Body of pancreas (tissue), 4 donors: ENCODE results near the gene KIF24. TPM values are rescaled to one million over a fixed set of nuclear protein-coding genes. Genes with fewer than 3 reads are reported as not detected.

ENCODE experiments used
- ATAC-seq: fragments of 150-250 bp; one replicate; pipeline ENCODE4 v1.9.1; 2016
- DNase-seq, 4 donors: peaks; one replicate each; pipeline ENCODE4 v3.0.0-alpha.2; 2019
- H3K27ac ChIP-seq, 4 donors: fragments of 200-600 bp; sonication (generic); 1 replicate in 3 of 4; 2 replicates in 1 of 4; pipeline versions ENCODE4 v1.5.1 to v1.6.1; 2016 to 2019; ENCODE audit warnings: mild to moderate bottlenecking in 1 of 4, mixed read lengths in 1 of 4, moderate library complexity in 1 of 4
- H3K27me3 ChIP-seq, 2 donors: fragments of 200-600 bp; sonication (generic); one replicate each; pipeline ENCODE4 v1.6.0; 2016; ENCODE audit warnings: mild to moderate bottlenecking in 1 of 2
- H3K36me3 ChIP-seq, 2 donors: fragments of 200-600 bp; sonication (generic); replicated peaks in 1 of 2; 2 replicates each; pipeline ENCODE4 v1.5.1; 2016; ENCODE audit warnings: low read depth in 2 of 2; ENCODE audit not compliant: insufficient read depth in 1 of 2
- H3K4me1 ChIP-seq: fragments of 200-600 bp; sonication (generic); one replicate; pipeline ENCODE4 v1.6.0; 2016
- H3K4me3 ChIP-seq, 2 donors: fragments of 200-600 bp; sonication (generic); 1 replicate in 1 of 2; 2 replicates in 1 of 2; pipeline ENCODE4 v1.5.1; 2016 to 2019
- H3K9me3 ChIP-seq, 3 donors: fragments of 200-600 bp; sonication (generic); 1 replicate in 2 of 3; 2 replicates in 1 of 3; pipeline ENCODE4 v1.5.1; 2016
- POLR2A ChIP-seq, 3 donors: fragments of 450-650 bp; IDR thresholded peaks; one replicate each; pipeline ENCODE4 v1.6.1; 2016; ENCODE audit warnings: antibody characterized with exemption in 3 of 3, mild to moderate bottlenecking in 2 of 3
- WGBS, 2 donors: methylation state at CpG; one replicate each; pipeline ENCODE4 v1.1.5; 2017; 5-methylcytosine and 5-hydroxymethylcytosine counted together
- intact Hi-C: fragments of 100-400 bp; cut with DNase I; formaldehyde crosslinking; loops from one replicate; pipeline ENCODE4 v1.15.1; 2023
- total RNA-seq, 2 donors: library from RNA; depleted of rRNA; stranded (reverse); fragments of >200 nt; gene quantifications; one replicate each; pipeline ENCODE4 v1.1.0, GENCODE V29; 2016
- TF ChIP-seq, protein P1 (sequence below), 7 experiments: fragments of 450-650 bp in 4 of 7; fragments of 200-600 bp in 3 of 7; sonication (generic) in 3 of 7; IDR thresholded peaks; one replicate each; pipeline ENCODE4 v1.5.1; 2016 to 2019; ENCODE audit warnings: antibody characterized with exemption in 7 of 7

Gene KIF24
- total RNA-seq, 2 donors from 2014 or later = 0.26 to 0.33 TPM

DNA sequence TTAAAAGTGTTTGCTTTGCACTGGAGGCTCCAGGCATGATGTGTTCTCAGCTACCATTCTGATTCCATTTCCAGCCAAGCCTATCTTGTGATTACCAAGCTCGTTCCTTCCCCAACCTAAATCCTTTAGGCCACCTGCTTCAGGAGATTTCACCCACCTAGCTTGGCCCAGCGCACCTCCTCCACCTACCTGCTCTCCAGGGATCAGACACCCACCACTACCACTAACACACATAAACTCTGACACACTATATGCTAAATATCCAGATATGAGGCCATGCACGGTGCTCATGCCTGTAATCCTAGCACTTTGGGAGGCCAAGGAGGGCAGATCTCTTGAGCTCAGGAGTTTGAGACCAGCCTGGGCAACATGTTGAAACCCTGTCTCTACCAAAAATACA is 45.3 kb upstream of the KIF24 start:
- TF ChIP-seq, protein P1, sequence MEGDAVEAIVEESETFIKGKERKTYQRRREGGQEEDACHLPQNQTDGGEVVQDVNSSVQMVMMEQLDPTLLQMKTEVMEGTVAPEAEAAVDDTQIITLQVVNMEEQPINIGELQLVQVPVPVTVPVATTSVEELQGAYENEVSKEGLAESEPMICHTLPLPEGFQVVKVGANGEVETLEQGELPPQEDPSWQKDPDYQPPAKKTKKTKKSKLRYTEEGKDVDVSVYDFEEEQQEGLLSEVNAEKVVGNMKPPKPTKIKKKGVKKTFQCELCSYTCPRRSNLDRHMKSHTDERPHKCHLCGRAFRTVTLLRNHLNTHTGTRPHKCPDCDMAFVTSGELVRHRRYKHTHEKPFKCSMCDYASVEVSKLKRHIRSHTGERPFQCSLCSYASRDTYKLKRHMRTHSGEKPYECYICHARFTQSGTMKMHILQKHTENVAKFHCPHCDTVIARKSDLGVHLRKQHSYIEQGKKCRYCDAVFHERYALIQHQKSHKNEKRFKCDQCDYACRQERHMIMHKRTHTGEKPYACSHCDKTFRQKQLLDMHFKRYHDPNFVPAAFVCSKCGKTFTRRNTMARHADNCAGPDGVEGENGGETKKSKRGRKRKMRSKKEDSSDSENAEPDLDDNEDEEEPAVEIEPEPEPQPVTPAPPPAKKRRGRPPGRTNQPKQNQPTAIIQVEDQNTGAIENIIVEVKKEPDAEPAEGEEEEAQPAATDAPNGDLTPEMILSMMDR (IDR thresholded peaks at IDR 0.05) = no peak
- no peak for TF ChIP-seq POLR2A (IDR thresholded peaks at IDR 0.05)
- no peak for DNase-seq
- Histone ChIP-seq H3K4me3 (no peak overlapping the region), H3K27me3 (no peaks in the 10 kb centered on the region), H3K9me3 (no peaks in the 10 kb centered on the region), H3K36me3 (peaks cover 9 to 16% of the 10 kb centered on the region in 2 donors), H3K4me1 (peaks cover 37% of the 10 kb centered on the region), H3K27ac (peak overlapping the region; percentile 65 to 90 (median 81))
- no peak for ATAC-seq
- WGBS, 2 donors = 28 to 49% methylated on average over 3 of the region's 3 CpGs
- intact Hi-C loops = loop anchor here (5.0 kb wide), 1 partner anchor 37 kb away; no protein-coding TSS in a partner anchor

DNA sequence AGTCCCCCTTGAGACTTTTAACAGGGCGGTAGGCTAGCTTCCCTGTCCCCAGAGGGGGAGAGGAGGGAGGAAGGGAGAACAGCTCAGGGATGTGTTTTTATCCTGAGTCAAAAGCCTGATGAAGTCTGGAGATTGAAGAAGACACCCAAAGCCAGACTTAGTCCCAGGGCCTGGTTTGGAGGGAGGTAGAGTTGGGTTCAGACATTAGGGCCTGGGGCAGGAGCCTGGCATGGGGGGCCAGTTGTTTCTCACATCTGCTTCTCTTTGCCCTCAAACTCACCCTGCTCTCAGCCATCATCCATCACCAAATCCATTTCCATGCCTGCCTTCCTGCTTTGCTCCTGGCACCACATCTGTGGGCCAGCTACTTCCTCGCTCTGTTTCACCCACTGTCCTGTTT is 44.7 kb upstream of the KIF24 start:
- TF ChIP-seq POLR2A (IDR thresholded peaks at IDR 0.05) = no peak
- TF ChIP-seq, protein P1 (IDR thresholded peaks at IDR 0.05) = no peak
- intact Hi-C loops = loop anchor here (5.0 kb wide), 1 partner anchor 36 kb away; no protein-coding TSS in a partner anchor
- ATAC-seq (no peak), DNase-seq (no peak)
- peaks cover 9 to 16% of the 10 kb centered on the region in 2 donors for H3K36me3 ChIP-seq
- H3K4me3 ChIP-seq = no peak overlapping the region
- no peaks in the 10 kb centered on the region for H3K9me3 ChIP-seq
- 86 to 92% methylated on average over 1 to 2 of the region's 2 CpGs for WGBS, 2 donors
- H3K4me1 ChIP-seq = peaks cover 31% of the 10 kb centered on the region
- H3K27me3 ChIP-seq = no peaks in the 10 kb centered on the region
- peak overlapping the region; percentile 65 to 90 (median 81) for H3K27ac ChIP-seq

DNA sequence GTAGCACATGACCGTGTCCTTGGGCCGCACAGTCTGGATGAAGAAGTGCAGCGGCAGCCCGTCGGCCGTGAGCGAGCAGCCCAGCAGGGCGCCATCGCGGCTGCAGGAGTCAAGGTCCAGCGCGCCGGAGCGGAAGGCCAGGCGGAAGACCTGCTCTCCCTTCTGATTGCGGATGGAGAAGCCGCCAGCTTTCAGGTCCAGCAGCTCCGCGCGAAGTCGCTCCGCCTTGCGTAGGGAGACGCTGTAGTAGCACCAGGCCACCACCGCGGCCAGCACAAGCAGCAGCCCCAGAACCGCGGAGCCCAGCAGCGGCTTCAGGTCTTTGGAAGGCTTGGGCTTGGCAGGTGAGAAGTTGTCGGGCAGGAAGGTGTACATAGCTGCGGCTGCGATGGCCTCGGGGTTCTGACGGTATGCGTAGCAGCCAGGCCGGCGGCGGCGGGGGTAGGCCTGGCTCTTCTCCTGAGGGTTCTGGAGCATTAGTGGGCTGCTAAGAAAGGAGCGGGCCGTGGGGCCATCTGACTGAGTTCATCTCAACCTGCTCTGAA is 43.5 kb upstream of the KIF24 start:
- H3K9me3 ChIP-seq = no peaks in the 10 kb centered on the region
- no peaks in the 10 kb centered on the region for H3K27me3 ChIP-seq
- intact Hi-C loops = loop anchor here (5.0 kb wide), 1 partner anchor 35 kb away; no protein-coding TSS in a partner anchor
- H3K4me3 ChIP-seq = no peak overlapping the region
- peak in 2 of 4 donors; percentile 30 to 34 for DNase-seq
- peaks cover 9 to 16% of the 10 kb centered on the region in 2 donors for H3K36me3 ChIP-seq
- peaks cover 29% of the 10 kb centered on the region for H3K4me1 ChIP-seq
- no peak for ATAC-seq
- no peak overlapping the region for H3K27ac ChIP-seq
- TF ChIP-seq, protein P1 (IDR thresholded peaks at IDR 0.05) = no peak
- WGBS, 2 donors = 85 to 90% methylated on average over 21 to 34 of the region's 41 CpGs

DNA sequence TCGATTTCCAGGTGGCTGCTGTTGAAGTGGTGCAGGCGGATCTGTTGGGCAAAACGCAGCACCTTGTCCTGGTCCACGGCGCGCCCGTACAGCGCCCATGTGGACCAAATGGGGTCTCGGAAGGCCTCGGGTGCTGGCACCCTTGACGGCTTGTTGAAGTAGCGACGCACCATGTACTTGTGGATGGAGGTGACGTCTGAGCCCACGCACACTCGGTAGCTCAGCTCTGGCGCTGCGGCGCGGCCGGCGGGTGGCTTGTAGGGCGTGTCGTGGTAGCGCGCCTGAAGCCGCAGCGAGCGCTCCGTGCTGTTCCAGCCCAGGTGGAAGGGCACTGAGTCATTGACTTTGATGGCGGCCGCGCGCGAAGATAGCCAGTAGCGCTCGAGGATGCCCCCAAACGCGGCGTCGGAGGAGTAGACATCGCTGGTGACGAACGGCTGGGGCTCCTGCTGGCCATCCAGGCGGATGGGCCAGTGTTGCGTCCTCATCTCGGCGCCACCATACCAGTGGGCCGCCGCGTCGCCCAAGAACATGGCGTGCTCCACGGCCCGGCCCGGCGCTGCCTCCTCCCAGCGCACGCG is 42.9 kb upstream of the KIF24 start:
- Histone ChIP-seq H3K4me3 (no peak overlapping the region), H3K36me3 (peaks cover 9 to 16% of the 10 kb centered on the region in 2 donors), H3K9me3 (no peaks in the 10 kb centered on the region), H3K27ac (no peak overlapping the region), H3K4me1 (peaks cover 29% of the 10 kb centered on the region), H3K27me3 (no peaks in the 10 kb centered on the region)
- intact Hi-C loops = loop anchor here (5.0 kb wide), 1 partner anchor 35 kb away; no protein-coding TSS in a partner anchor
- TF ChIP-seq, protein P1 (IDR thresholded peaks at IDR 0.05) = no peak
- no peak for TF ChIP-seq POLR2A (IDR thresholded peaks at IDR 0.05)
- DNase-seq = no peak
- 93 to 96% methylated on average over 47 of the region's 60 CpGs for WGBS, 2 donors
- ATAC-seq = no peak
